HG02981 (cell line): ENCODE data around the gene HSD17B2.
"Not testable (repeated sequence)": the region's sequence is repeated elsewhere in the genome, so short reads cannot be mapped to it uniquely, and the experiment has no call there.

Source experiments
- ATAC-seq: cut with Tn5 transposase; IDR thresholded peaks from one replicate; pipeline ENCODE4 v1.9.1; 2021; ENCODE audit warnings: mild to moderate bottlenecking, moderate library complexity; ENCODE audit not compliant: unreplicated experiment

The HSD17B2 gene, protein sequence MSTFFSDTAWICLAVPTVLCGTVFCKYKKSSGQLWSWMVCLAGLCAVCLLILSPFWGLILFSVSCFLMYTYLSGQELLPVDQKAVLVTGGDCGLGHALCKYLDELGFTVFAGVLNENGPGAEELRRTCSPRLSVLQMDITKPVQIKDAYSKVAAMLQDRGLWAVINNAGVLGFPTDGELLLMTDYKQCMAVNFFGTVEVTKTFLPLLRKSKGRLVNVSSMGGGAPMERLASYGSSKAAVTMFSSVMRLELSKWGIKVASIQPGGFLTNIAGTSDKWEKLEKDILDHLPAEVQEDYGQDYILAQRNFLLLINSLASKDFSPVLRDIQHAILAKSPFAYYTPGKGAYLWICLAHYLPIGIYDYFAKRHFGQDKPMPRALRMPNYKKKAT

DNA sequence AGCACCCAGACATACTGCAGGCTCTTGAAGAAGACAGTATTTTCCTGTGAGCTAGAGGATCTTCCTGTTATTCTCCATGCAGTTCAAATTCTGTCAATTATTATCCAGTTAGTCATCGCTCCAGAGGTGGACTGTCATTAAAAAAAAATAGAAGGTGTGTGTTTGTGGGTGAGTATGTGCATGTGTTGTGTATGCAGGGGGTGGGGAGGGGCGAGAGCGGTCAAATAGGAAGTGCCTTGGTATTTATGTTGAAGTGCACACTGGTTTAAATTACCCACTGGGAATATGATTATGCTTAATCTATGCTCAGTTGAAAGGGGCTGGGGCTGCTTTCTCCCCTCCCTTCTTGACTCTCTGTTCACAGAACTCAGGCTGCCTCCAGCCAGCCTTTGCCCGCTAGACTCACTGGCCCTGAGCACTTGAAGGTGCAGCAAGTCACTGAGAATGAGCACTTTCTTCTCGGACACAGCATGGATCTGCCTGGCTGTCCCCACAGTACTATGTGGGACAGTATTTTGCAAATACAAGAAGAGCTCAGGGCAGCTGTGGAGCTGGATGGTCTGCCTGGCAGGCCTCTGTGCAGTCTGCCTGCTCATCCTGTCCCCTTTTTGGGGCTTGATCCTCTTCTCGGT is at the start of gene HSD17B2:
TSS of gene HSD17B2 (plus strand) at position 273 of the 632 bp plus-strand sequence. CDS start at position 445, 172 bp downstream.
- no peak for ATAC-seq

DNA sequence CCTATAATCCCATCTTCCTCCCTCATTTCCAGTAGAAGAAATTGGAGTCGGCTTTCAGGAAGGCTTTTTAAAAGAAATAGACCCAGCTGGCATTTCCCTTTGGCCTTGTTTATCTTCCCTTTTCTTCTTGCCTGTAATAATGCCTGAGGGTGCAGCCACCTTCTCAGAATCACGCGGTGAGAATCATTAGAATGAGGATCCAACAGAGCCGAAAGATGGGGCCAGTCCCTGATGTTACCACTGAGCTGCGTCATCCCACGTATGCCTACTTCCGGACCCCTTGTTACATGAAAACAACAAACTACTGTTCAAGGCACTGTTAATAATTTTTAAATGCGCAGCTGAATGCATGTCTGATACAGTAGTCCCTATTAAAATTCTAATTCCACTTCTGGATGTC is 47.9 kb upstream of the HSD17B2 start:
- ATAC-seq, result no peak

- no peak for ATAC-seq
Observed at GRCh38 chr16:81987706-81988105, 47.3 kb upstream of the HSD17B2 start.

- ATAC-seq, result no peak
Observed at GRCh38 chr16:81992859-81993258, 42.2 kb upstream of the HSD17B2 start.

DNA sequence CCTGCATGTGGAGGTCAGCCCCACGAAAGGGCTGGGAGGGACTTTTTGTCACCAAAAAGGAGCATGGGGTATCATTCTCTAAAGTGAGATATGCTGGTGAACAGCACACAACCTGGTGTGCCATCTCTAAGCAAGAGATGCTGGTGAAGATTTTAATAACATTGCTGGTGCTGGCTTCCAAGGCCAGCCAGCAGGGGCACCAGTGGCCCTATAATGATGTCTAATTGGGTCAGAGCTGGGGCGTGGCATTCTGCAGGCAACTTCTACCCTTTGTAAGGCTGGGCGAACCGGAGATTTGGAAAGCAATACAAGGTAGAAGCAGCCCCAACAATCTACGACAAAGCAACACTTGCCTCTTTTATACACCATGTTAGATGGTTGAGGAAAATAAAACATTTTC is 40.6 kb upstream of the HSD17B2 start:
- no peak for ATAC-seq

GRCh38 chr16:81995651-81996050 is 39.4 kb upstream of the HSD17B2 start:
- no peak for ATAC-seq

DNA sequence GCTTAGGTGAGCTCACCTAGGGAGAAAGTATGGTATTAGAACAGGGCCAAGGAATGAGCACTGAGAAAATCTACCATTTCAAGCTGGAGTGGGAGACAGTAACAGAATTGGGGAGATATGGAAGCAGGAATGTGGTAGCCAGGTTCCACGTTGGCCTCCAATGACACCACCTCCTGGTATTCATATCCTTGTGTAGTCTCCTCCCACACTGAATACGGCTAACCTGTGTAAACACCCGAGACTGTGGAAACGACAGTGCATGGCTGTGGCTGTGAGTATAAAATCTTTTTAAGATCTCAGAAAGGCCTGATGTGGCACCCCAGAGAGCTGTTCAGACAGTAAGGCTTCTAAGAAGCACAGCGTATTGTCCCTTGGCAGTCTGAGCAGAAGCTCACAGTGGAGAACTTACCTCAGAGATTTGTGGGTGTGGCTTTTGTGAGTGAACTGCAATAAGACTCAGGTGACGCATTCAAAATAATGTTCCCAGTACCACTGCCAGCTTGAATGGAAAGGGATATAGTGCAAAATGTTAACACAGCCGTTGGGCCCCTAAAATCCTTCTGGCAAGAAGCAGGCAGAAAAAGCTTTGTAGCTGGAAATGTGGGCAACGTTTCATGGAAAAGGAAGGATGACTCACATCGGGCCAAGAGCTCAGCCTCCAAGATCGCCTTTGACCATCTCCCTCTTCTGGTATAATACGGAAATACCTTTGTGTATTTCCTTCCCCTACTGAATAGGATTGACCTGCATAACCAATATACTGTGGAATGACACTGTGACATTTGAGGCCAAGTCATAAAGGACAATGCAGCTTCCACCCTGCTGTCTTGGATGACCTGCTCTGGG is 38.2 kb upstream of the HSD17B2 start:
- no peak for ATAC-seq

DNA sequence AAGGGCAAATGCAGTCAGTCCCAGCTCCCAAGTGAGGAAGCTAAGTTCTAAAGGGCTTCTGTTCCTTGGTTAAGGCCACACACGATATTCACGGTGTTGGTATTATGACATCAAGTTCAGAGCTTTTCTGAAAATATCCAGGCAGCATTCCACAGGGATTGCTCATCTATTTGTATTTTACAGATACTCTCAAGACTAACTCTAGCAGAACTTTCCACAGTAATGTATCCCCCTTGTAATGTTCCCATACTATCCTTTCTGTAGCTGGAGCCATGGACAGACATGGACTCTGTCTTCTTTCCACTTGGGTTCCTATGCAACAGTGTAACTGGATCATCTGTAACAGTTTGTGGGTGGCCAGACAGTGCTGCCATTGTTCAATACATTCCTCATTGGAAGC is 37.3 kb upstream of the HSD17B2 start:
- no peak for ATAC-seq

DNA sequence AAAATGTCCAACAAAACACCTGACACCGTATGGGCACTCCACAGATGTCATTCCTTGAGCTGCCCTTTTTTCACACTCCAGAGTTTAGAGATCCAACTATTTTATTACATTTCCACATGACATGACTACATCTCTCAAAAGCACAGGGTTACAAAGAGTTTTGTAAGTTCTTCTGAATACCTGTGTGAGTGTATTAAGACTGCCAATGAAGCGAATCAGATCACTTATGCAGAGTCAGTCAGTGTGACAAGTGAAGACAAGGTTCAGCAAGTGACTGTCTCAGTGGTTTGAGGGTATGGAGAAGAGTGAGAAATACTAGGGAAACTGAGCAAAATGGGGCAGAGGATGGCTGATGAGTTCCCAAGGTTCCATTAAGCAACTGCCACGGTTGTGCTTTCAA is 32.2 kb upstream of the HSD17B2 start:
- ATAC-seq, result no peak

DNA sequence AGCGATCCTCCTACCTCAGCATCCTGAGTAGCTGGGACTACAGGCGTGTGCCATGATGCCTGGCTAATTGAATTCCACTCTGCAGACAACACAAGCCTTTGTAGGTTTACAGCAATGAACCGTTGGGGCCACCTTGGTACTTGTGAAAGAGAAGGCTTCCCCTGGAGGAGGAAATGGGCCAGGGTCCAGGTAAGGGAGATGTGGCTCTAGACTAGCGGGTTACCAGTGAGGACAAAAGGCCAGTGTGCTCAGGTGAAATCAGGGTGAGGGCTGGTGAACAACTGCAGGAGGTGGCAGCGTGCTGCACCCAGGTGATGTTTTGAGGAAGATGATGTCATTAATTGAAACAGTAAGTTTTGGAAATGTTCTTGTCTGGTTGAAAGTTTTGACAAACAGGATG is 30.5 kb upstream of the HSD17B2 start:
- no peak for ATAC-seq

DNA sequence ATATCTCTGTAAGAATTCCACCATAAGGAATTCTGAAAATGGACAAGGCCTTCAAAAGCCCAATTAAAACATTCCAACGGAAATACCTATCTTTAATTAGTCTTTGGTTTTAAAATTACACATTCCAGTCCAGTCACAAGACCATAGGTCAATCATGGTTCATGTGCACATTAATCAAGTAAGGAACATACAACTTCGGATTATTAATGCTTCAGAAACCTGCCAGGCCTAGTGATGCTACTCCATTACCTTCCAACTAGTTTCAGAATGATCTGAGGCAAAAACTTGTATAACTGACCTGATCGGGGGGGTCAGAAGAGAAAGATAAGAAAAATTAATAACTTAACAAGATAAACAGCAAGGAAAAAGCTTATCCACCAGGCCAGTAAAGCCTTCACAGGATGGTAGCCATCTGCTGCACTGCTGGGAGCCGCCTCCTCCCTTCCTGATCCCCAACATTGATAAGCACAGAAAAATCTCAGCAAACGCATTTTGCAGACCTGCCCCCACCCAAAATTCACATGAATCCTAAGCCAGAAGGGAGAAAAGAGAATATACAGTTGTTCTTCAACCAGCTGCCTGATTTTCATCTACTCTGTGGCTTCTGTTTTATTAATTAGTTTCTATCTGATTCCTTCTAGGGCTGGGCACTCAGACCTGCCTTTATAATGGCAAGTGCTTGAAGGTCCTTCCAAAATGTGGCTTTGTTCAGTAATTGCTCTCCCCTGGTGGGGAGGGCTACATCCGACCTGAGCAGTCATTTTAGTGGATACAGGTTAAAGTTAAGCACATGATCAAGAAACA is 29.8 kb upstream of the HSD17B2 start:
- ATAC-seq, result no peak

DNA sequence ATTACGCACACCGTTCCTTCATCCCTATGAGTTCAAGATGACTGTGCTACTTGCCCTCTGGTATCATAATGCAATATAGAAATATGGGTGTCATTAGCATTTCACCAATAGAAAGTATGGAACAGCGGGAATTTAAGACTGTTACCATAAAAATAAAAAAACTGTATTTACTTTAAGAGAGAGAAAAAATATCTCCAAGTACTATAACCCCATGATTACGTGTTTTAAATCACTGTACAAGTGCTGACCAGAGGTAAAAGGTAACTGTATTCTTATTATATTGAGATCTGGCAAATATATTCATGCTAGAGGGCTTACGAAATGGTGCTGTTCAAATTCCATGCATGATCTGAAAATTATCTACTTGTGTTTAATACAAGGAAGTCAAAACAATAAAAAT is 29.0 kb upstream of the HSD17B2 start:
- no peak for ATAC-seq

GRCh38 chr16:82007189-82007588 is 27.9 kb upstream of the HSD17B2 start:
- ATAC-seq, result no peak

GRCh38 chr16:82008957-82009592 is 26.0 kb upstream of the HSD17B2 start:
- ATAC-seq, result no peak

- ATAC-seq, result not testable (repeated sequence)
Observed at GRCh38 chr16:82009789-82010188, 25.3 kb upstream of the HSD17B2 start.

DNA sequence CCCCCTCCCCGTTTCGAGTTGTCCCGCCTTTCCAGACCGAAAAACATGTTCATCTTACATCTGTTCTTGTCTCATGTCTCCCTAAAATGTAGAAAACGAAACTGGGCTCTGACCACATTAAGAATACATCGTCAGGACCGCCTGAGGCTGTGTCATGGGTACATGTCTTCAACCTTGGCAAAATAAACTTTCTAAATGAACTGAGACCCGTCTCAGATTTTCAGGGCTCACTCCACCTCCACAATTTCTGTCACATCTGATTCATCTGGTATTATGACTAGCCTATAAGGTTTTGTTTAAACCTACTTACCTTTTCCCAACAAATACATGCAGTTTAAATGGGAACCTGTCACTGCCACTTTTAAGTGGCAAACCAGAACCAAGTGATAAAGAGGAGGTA is 24.4 kb upstream of the HSD17B2 start:
- no peak for ATAC-seq

GRCh38 chr16:82011199-82011641 is 23.8 kb upstream of the HSD17B2 start, which contains the start of gene SDR42E1:
TSS of gene SDR42E1 (minus strand) at chr16:82011470. CDS start at chr16:82000858, 10,612 bp downstream.
- peak; percentile 93 for ATAC-seq

GRCh38 chr16:82013139-82013538 is 21.9 kb upstream of the HSD17B2 start:
- ATAC-seq, result no peak

DNA sequence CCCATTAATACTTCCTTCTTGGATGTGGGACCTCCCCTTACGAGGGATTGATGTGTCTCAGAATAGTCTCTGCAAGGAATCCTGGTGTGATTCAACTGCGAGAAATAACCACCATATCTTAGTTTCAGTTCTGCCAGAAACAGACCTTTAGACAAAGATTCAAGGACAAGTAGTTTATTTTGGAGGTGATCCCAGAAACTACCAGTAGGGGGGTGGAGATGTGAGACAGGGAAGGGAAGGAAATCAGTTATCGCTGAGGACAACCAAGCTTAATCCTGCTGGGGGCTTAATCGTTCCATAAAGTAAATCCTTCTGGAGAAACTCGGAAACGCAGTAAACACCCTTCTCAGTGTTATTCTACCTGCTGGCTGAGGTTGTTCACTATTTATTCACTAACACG is 18.8 kb upstream of the HSD17B2 start:
- ATAC-seq, result no peak

GRCh38 chr16:82016964-82017363 is 18.1 kb upstream of the HSD17B2 start:
- no peak for ATAC-seq
